ENCODE results near the gene INSYN2B. TPM values are rescaled to one million over a fixed set of nuclear protein-coding genes. Genes with fewer than 3 reads are reported as not detected.

INSYN2B gene
- total RNA-seq, 1 donor from 2014 or later, result 0.25 TPM

DNA sequence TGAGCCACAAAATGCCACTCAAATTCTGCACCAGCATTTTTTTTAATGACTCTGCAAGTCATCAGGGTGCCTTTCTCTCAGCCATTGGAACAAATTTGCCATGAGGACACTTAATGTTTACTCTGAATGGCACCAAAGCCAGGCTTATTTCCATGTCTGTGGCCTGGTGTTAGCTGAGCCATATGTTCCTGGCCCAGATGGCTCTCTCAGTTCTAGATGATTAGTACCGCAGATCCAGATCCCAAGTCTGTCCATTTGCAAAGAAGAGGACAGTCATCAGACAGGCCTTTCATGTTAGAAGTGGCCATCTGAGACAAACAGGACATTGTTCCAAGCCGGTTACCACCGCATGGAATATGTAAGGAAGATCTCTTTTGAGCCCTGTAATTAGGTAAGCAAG is 70.3 kb downstream of the INSYN2B start:
- Histone ChIP-seq H3K27me3 (no peaks in the 10 kb centered on the region), H3K4me3 (no peak overlapping the region), H3K9me3 (no peaks in the 10 kb centered on the region), H3K27ac (no peak overlapping the region), H3K36me3 (no peaks in the 10 kb centered on the region), H3K4me1 (no peaks in the 10 kb centered on the region)
- TF ChIP-seq, protein P1, sequence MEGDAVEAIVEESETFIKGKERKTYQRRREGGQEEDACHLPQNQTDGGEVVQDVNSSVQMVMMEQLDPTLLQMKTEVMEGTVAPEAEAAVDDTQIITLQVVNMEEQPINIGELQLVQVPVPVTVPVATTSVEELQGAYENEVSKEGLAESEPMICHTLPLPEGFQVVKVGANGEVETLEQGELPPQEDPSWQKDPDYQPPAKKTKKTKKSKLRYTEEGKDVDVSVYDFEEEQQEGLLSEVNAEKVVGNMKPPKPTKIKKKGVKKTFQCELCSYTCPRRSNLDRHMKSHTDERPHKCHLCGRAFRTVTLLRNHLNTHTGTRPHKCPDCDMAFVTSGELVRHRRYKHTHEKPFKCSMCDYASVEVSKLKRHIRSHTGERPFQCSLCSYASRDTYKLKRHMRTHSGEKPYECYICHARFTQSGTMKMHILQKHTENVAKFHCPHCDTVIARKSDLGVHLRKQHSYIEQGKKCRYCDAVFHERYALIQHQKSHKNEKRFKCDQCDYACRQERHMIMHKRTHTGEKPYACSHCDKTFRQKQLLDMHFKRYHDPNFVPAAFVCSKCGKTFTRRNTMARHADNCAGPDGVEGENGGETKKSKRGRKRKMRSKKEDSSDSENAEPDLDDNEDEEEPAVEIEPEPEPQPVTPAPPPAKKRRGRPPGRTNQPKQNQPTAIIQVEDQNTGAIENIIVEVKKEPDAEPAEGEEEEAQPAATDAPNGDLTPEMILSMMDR (IDR thresholded peaks at IDR 0.05), result no peak
- DNase-seq (ENCODE audit: extremely low spot score in 2 of 2), result no peak
- intact Hi-C loops (cut with DNase I), result no loop called here

GRCh38 chr5:169908864-169909263 is 71.4 kb downstream of the INSYN2B start:
- H3K27ac ChIP-seq, result no peak overlapping the region

GRCh38 chr5:169906745-169907649 is 73.3 kb downstream of the INSYN2B start:
- no peak overlapping the region for H3K27ac ChIP-seq
- no peak overlapping the region for H3K4me3 ChIP-seq
- intact Hi-C loops (cut with DNase I), result no loop called here
- no peaks in the 10 kb centered on the region for H3K9me3 ChIP-seq
- TF ChIP-seq POLR2A (IDR thresholded peaks at IDR 0.05) (no peak), POLR2AphosphoS5 (IDR thresholded peaks at IDR 0.05; ENCODE audit: insufficient read depth in 1 of 2, low read depth in 1 of 2) (no peak)
- TF ChIP-seq, protein P1 (IDR thresholded peaks at IDR 0.05), result no peak
- H3K27me3 ChIP-seq, result no peaks in the 10 kb centered on the region
- no peak for DNase-seq (ENCODE audit: extremely low spot score in 2 of 2)
- H3K36me3 ChIP-seq, result no peaks in the 10 kb centered on the region
- H3K4me1 ChIP-seq, result no peaks in the 10 kb centered on the region

More at GRCh38 chr5:169908864-169909263, 71.4 kb downstream of the INSYN2B start:
- Histone ChIP-seq H3K4me3 (no peak overlapping the region), H3K4me1 (no peaks in the 10 kb centered on the region), H3K36me3 (no peaks in the 10 kb centered on the region), H3K9me3 (no peaks in the 10 kb centered on the region), H3K27me3 (no peaks in the 10 kb centered on the region)
- no peak for DNase-seq (ENCODE audit: extremely low spot score in 2 of 2)
- intact Hi-C loops (cut with DNase I), result no loop called here
- TF ChIP-seq POLR2AphosphoS5 (IDR thresholded peaks at IDR 0.05; ENCODE audit: insufficient read depth in 1 of 2, low read depth in 1 of 2) (no peak), POLR2A (IDR thresholded peaks at IDR 0.05) (no peak)
- TF ChIP-seq, protein P1 (IDR thresholded peaks at IDR 0.05), result no peak

DNA sequence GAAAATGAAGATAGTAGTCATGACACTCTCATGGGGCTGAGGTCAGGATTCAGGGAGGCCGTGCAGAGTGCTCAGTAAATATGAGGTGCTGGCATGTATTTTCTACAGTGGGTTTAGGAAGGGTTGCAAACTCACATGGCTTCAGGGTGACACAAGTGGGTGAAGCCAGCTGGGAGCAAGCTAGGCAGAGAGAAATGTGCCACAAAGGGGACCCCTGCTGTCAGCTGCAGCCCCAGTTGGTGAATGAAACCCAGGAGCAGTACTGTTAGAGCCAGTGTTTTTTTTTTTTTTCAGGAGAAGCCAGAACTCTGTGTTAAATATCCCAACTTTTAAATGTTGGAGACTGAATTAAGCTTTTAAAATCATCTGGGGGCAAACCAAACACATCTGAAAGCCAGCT is 75.3 kb downstream of the INSYN2B start:
- H3K27ac ChIP-seq, result no peak overlapping the region
- intact Hi-C loops (cut with DNase I), result no loop called here
- TF ChIP-seq, protein P1 (IDR thresholded peaks at IDR 0.05), result no peak
- TF ChIP-seq POLR2A (IDR thresholded peaks at IDR 0.05), result no peak
- no peaks in the 10 kb centered on the region for H3K9me3 ChIP-seq
- H3K4me3 ChIP-seq, result no peak overlapping the region
- H3K36me3 ChIP-seq, result no peaks in the 10 kb centered on the region
- H3K4me1 ChIP-seq, result no peaks in the 10 kb centered on the region
- DNase-seq (ENCODE audit: extremely low spot score in 2 of 2), result no peak
- no peaks in the 10 kb centered on the region for H3K27me3 ChIP-seq

- Histone ChIP-seq H3K4me1 (no peaks in the 10 kb centered on the region), H3K27ac (no peak overlapping the region), H3K9me3 (no peaks in the 10 kb centered on the region), H3K36me3 (no peaks in the 10 kb centered on the region), H3K4me3 (no peak overlapping the region), H3K27me3 (no peaks in the 10 kb centered on the region)
- TF ChIP-seq, protein P1 (IDR thresholded peaks at IDR 0.05), result no peak
- no peak for TF ChIP-seq POLR2A (IDR thresholded peaks at IDR 0.05)
- no peak for TF ChIP-seq POLR2AphosphoS5 (IDR thresholded peaks at IDR 0.05; ENCODE audit: insufficient read depth in 1 of 2, low read depth in 1 of 2)
- no peak for DNase-seq (ENCODE audit: extremely low spot score in 2 of 2)
- intact Hi-C loops (cut with DNase I), result no loop called here
Measured at GRCh38 chr5:169904508-169904907, 75.8 kb downstream of the INSYN2B start.
